ENCODE measurements around the gene CDH18.

Gene CDH18

GRCh38 chr5:19930451-19930850 lies 57.5 kb downstream of the CDH18 start:
- no peak for DNase-seq (ENCODE audit: low read depth in 2 of 2)

GRCh38 chr5:19928562-19929421 lies 59.2 kb downstream of the CDH18 start:
- no peak for DNase-seq (ENCODE audit: low read depth in 2 of 2)

DNA sequence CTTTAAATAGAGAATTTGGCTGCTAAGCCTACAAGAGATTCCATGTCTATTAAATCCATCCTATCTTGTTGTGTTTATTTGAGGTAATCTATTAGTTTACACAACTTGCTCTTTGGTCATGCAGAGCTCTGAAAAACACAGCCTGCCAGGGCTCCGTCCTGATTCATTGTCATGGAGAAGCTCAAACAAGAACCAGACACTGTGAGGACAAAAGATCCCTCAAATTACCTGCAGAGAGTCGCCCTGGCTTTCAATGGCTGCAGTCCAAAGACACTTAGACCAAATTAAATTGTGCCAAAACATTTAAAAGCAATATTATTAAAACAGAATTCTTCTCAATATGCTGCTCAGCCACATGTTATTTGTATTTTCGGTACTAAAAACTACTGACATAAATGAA lies 60.1 kb downstream of the CDH18 start:
- DNase-seq (ENCODE audit: low read depth in 2 of 2) = no peak

DNA sequence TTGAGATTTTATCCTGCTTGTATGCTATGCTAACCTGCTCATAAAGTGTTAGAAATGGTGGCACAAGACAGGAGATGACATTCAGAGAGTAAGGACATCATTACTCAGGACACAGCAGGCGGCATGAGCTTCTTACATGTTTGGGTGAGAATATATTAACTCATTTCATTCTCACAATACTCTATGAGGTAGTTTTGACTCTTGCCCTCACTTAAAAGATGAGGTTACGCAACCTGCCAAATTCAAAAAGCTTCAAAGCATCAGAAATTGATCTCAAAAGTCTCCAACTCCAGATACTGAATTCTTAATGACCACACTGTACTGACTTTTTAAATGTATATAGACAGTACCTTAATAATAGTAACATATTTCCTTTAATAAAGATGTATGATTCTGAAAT lies 60.8 kb downstream of the CDH18 start:
- no peak for DNase-seq (ENCODE audit: low read depth in 2 of 2)

DNA sequence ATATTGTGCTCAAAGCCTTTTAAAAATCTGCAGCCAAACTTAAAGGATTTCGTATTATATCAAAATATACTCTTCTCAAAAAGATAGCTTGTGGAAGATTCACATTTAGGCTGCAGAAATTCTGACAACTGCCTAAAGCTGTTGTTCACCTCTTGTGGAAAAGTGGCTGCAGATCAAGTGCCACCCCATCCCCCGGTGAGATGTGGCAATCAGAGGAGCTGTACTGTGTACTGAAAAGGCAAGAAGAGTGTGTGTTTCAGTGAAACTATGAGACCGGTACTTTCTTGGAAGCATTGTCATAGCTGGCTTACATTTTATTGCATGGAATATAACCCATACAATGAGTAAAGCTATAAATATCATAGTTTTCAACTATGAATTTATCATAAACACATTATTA lies 64.3 kb downstream of the CDH18 start:
- DNase-seq (ENCODE audit: low read depth in 2 of 2) = no peak

DNA sequence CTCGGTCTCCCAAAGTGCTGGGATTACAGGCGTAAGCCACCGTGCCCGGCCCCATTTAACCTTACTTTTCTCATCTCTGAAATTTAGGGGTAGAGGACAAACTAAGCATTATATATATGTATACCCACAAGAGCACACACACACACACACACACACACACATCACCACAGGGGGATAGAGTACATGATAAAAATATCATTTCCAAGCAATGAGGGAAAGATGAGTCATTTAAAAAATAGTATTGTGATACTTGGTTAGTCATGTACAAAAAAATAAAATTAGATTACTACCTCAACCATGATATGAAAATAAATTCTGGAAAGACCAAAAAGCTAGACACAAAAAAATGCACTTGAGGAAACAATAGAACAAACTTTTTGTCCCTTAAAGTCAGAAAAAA lies 67.2 kb downstream of the CDH18 start:
- no peak for DNase-seq (ENCODE audit: low read depth in 2 of 2)

- DNase-seq (ENCODE audit: low read depth in 2 of 2) = no peak
These were observed 69.2 kb downstream of the CDH18 start for GRCh38 chr5:19918780-19919179.

DNA sequence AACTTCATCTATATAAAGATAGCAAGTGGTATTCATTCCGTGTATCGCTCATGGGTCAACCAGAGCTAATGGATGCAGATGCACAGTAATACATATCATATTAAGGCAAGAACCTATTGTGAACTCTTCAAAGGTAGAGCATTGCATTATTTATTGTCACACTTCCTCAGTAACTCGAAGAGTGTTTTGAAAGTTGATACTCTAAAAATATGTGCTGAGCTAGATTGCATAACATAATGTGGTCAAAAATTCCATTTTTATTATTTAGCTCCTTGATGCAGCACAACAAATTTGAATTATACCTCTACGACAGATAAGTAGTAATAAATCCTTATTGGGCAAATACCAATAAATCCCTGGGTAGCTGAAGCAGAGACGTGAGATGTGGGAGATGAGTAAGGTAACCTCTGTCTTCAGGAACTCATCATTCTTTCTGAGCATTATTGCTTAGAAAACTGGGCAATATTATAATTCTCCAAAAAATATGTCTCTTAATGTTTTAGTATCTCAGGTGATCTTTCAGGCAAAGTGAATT lies 70.3 kb downstream of the CDH18 start:
- no peak for DNase-seq (ENCODE audit: low read depth in 2 of 2)

- no peak for DNase-seq (ENCODE audit: low read depth in 2 of 2)
These were observed 77.9 kb downstream of the CDH18 start for GRCh38 chr5:19910136-19910535.

DNA sequence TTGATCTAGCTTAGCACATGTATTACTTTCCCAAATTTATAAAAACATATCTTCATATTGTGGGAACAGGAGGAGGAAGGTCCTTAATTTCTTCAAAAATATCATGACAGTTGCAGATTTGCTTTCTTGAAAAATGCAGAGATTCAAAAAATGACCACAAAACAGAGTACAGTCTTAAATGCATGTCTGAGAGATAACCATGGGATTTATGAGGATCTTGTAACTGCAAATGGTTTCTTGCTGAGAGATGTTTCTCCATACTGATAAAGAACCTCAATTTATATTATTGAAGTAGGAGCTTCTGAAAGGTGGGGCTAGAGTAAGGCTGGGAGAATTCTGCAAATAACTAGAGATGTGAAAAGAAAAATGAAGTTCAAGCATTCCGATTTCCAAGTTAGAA lies 83.2 kb downstream of the CDH18 start:
- DNase-seq (ENCODE audit: low read depth in 2 of 2) = no peak

GRCh38 chr5:19903611-19904010 lies 84.4 kb downstream of the CDH18 start:
- no peak for DNase-seq (ENCODE audit: low read depth in 2 of 2)

- DNase-seq (ENCODE audit: low read depth in 2 of 2) = no peak
These were observed 85.6 kb downstream of the CDH18 start for GRCh38 chr5:19902316-19902934.

DNA sequence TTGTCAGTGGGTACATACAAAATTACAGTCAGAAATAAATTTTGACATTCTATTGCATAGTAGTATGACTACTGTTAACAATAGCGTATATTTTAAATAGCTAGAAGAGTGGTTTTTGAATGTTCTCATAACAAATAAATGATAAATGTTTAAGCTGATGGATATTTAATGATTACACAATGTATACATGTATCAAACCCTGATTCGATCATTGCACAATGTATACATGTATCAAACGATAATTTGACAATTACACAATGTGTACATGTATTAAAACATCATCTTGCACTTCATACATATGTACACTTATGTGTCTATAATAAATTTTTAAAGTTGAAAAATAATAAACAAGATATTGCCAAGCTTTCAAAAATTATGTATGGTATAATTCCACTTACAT lies 87.7 kb downstream of the CDH18 start:
- DNase-seq (ENCODE audit: low read depth in 2 of 2) = no peak

DNA sequence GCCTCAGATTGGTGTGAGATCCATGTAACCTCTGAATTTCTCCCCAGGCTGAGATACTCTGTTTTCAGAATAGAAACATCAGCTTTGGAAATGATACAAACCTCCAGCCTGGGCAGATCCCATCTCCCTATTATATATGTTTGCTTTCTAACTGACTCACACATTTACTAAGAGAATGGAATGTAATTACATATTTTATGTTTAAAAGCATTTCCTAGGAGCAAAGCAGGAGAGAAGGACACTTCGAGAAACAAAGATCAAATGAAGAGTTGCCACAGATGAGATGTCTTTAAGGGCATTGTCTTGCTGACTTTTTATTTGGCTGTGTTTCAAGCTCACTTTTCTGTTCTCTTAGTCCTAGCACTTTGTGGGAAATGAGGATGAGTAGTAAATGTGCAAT lies 96.3 kb downstream of the CDH18 start:
- no peak for DNase-seq (ENCODE audit: low read depth in 2 of 2)

DNA sequence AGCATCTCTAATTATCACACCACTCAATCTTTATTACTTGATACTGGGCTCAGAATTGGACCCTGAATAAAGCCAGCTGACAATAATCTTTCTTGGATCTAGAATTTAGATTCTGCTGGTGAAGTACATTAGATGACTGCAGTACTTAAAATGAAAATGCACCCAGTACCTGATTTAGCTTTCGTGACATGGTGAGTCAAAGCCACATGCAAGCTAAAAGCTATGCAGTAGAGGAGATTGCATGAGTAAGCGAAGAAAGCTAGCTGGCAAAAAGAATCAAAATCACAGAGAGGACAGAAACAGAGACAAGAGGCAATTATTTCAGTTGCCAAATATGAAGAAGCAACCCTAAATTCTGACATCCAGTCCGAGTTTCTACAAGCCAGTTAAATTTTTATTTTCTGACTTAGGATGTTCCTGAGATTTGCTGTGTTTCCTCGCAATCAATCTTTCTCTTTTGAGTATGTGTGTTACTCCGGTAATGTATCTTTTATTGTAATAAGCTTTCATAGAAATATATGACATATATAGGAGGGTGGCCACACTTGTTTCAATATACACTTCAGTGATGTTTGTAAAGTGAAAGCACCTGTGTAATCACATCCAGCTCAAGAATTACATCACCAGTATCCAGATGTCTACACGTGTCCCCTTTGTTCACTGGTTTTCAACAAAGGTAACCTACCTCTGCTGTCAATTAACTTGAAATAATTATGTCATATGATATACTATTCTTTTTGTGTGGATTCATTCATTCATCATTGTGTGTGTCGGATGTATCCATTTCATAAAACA lies 101.7 kb downstream of the CDH18 start:
- no peak for DNase-seq (ENCODE audit: low read depth in 2 of 2)

GRCh38 chr5:19885040-19885824 lies 102.8 kb downstream of the CDH18 start:
- no peak for DNase-seq (ENCODE audit: low read depth in 2 of 2)

DNA sequence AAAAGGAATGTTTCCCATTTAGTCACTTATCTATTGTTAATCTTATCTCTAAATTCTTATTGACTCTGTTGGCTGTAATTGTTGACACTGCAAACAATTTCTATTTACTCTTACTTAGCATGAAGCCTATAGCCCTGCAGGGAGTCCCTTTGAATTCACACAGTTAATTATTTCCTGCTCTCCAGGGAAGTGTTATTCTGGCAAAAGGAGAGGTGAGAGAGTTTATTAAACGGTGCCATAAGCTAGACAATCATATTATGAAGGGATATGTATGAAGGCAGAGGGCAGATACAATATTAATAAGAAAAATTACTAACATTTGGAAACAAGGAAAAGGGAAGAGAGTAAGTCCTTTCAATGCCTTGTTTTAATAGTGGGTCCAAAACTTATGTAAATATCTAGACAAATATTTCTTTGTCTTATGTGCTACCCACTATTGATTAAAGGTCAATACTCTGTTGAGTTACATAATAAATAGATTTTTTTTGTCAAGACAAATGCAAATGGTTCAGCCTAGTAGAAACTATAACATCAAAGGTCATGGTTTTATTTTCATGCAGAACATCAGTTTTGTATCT lies 107.1 kb downstream of the CDH18 start:
- no peak for DNase-seq (ENCODE audit: low read depth in 2 of 2)

DNA sequence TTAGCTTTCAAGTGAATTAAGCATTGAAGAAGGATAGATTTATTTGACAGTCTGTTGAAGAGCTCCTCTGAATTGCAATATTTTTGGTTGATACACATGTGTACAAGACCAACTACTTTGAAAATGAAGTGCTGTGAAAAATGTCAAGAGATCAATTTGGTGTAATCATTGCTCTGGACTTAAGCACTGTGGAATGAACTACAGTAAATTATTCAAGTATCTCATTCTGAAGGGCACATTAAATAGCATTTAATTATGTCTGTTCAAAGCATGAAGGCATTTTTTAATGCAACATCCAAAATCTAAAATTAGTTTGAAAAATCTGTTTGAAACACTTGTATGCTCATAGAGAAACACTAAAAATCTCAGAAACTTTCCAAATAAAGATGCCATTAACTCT lies 107.5 kb downstream of the CDH18 start:
- no peak for DNase-seq (ENCODE audit: low read depth in 2 of 2)

DNA sequence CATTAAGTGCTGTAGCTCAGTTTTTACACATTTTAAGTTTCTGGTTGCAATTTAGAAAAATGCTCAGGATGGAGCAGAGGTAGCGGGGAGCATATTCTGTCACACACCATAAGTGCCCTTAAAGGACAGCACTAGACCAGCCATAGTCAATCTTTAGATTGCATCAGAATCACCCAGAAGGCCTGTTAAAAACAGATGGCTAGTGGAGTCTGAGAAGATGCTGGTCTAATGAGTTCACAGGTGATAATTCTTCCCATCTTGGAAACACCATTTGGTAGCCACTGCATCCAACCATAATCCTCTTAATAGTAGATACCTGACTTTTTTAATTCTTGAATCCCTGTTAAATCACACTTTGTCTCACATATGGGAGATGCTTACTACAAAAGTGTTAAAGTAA lies 113.2 kb downstream of the CDH18 start:
- no peak for DNase-seq (ENCODE audit: low read depth in 2 of 2)

GRCh38 chr5:19866090-19866450 lies 121.9 kb downstream of the CDH18 start:
- no peak for DNase-seq (ENCODE audit: low read depth in 2 of 2)

DNA sequence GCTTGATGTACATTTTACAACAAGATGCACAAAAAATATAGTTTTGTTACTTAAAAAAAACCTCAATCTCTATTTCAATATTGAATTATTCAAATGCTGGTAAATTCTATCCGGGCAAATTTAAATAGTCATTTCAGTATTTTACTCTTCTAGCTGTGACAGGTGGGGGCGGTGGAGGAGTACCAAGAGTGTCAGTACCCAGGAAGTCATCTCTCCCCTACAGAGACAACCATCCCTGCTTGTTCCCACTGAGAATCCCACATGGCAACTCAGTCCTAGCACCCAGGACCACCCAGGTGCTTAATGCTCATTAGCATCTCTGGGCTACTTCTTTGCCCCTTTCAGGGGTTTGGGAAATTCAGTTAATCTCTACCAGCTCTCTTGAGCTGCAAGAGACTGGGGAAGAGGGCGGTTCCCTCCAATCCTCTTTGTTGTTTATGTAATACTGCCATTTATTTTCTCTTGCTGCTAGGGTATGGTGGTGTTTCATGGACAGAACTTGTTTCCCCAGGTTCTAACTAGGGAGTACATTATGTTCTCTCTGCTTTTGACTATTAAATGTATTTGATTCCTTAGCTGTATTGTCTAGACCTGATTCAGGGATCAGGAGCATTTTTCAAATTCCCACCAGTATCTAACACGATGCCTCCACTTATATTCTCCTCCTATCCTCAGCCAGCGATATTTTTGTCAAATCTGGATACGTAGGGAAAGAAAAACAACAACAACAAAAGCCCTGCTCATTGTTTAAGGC lies 122.5 kb downstream of the CDH18 start:
- DNase-seq (ENCODE audit: low read depth in 2 of 2) = no peak

Measured in stimulated activated CD8-positive, alpha-beta memory T cell treated with anti-CD3 and anti-CD28 coated beads, Interleukin-15, amount 100 ng/mL, for 4 hours (primary cell).